ENCODE measurements around the gene CD209. TPM values are rescaled to one million over a fixed set of nuclear protein-coding genes. Genes with fewer than 3 reads are reported as not detected.

Gene CD209
- total and polyA plus RNA-seq, 4 donors = 0.57 to 3.3 (median 1.8) TPM

DNA sequence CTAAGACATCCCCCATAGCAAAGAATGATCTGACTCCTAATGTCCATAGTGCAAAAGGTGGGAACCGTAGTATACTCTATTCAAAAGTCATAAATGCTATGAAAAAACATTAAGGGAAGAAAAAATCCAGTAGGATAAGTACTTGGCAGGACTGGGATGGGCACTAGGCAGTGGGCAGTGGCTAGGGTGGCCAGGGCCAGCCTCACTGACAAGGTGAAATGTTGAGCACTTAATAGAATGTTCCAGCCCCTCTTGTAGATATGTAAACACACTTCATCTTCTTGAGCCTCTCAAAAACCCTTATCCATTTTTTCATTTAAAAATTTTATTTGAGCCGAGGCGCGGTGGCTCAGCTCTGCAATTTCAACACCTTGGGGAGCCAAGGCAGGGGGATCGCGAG lies 14.0 kb downstream of the CD209 start:
- Histone ChIP-seq H3K9me3 (ENCODE audit: control insufficient read depth in 4 of 4, insufficient read depth in 3 of 4, low read length in 3 of 4) (peaks cover 0 to 3% (median 0%) of the 10 kb centered on the region in 4 donors), H3K4me3 (no peak overlapping the region), H3K27ac (ENCODE audit: low read depth in 1 of 2, low read length in 1 of 2) (no peak overlapping the region), H3K36me3 (ENCODE audit: control insufficient read depth in 4 of 4, insufficient read depth in 4 of 4, low read length in 4 of 4) (no peaks in the 10 kb centered on the region), H3K27me3 (ENCODE audit: control insufficient read depth in 3 of 3, insufficient read depth in 3 of 3, low read length in 2 of 3) (peaks cover 0 to 41% (median 25%) of the 10 kb centered on the region in 3 donors), H3K4me1 (ENCODE audit: control insufficient read depth in 5 of 5, insufficient read depth in 5 of 5, low read length in 5 of 5) (peaks cover 0 to 8% (median 0%) of the 10 kb centered on the region in 5 donors), H3K9ac (ENCODE audit: insufficient read depth in 1 of 2, low read length in 2 of 2) (no peak overlapping the region)
- ATAC-seq (ENCODE audit: insufficient read depth, low FRiP score) = no peak
- DNase-seq = no peak
- TF ChIP-seq, protein P1, sequence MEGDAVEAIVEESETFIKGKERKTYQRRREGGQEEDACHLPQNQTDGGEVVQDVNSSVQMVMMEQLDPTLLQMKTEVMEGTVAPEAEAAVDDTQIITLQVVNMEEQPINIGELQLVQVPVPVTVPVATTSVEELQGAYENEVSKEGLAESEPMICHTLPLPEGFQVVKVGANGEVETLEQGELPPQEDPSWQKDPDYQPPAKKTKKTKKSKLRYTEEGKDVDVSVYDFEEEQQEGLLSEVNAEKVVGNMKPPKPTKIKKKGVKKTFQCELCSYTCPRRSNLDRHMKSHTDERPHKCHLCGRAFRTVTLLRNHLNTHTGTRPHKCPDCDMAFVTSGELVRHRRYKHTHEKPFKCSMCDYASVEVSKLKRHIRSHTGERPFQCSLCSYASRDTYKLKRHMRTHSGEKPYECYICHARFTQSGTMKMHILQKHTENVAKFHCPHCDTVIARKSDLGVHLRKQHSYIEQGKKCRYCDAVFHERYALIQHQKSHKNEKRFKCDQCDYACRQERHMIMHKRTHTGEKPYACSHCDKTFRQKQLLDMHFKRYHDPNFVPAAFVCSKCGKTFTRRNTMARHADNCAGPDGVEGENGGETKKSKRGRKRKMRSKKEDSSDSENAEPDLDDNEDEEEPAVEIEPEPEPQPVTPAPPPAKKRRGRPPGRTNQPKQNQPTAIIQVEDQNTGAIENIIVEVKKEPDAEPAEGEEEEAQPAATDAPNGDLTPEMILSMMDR (IDR thresholded peaks at IDR 0.05; ENCODE audit: control extremely low read depth, extremely low read depth) = no peak
- 59 to 67% methylated on average over 6 of the region's 6 CpGs for WGBS, 2 donors

DNA sequence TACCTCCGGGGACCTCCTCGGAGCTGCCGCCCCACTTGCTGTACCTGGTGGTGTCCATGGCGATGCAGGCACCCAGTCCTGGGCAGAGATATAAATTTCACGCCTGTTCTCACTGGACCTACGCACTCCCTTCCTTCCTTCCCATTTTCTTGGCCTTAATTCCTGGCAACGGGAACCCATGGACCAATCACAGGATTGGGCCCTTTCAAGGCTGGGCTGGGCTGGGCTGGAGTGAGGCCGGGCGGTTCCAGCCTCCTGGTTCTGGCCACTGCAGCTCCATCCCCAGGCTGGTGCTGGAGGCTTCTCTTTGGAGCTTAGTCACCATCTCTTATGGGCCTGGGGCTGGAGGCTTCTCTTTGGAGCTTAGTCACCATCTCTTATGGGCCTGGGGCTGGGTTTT lies 15.3 kb downstream of the CD209 start, which contains the start of gene CLEC4G:
TSS of gene CLEC4G (minus strand) at position 66 of the 400 bp plus-strand sequence. CDS start at position 58, 8 bp downstream.
- DNase-seq (no peak), ATAC-seq (ENCODE audit: insufficient read depth, low FRiP score) (no peak)
- TF ChIP-seq, protein P1 (IDR thresholded peaks at IDR 0.05; ENCODE audit: control extremely low read depth, extremely low read depth) = no peak
- Histone ChIP-seq H3K9me3 (ENCODE audit: control insufficient read depth in 4 of 4, insufficient read depth in 3 of 4, low read length in 3 of 4) (peaks cover 0 to 3% (median 0%) of the 10 kb centered on the region in 4 donors), H3K9ac (ENCODE audit: insufficient read depth in 1 of 2, low read length in 2 of 2) (no peak within 1 kb of the TSS), H3K27me3 (ENCODE audit: control insufficient read depth in 3 of 3, insufficient read depth in 3 of 3, low read length in 2 of 3) (peaks cover 0 to 46% (median 27%) of the 10 kb centered on the region in 3 donors), H3K4me1 (ENCODE audit: control insufficient read depth in 5 of 5, insufficient read depth in 5 of 5, low read length in 5 of 5) (peaks cover 0 to 8% (median 0%) of the 10 kb centered on the region in 5 donors), H3K27ac (ENCODE audit: low read depth in 1 of 2, low read length in 1 of 2) (no peak within 1 kb of the TSS), H3K4me3 (no peak within 1 kb of the TSS), H3K36me3 (ENCODE audit: control insufficient read depth in 4 of 4, insufficient read depth in 4 of 4, low read length in 4 of 4) (no peaks in the 10 kb centered on the region)
- WGBS, 2 donors = 70 to 73% methylated on average over 9 of the region's 9 CpGs

DNA sequence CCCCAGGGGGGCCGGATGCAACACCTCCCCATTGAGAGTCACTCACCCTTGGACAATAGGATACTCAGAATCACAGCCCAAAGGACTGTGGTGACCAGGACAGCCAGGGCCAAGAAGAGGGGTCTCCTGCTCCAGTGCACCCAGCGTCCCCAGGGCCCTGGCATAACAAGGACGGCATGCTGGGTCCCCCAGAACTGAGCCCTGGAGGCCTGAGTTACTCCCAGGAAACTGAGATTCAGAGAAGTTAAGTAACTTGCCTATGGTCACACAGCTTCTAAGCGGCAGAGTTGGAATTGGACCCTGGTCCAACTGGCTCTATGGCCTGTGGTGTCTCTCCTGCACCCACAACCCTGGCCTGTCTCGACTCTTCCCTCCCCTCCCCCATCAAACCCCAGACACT lies 15.7 kb downstream of the CD209 start:
- TF ChIP-seq, protein P1 (IDR thresholded peaks at IDR 0.05; ENCODE audit: control extremely low read depth, extremely low read depth) = no peak
- H3K36me3 ChIP-seq (ENCODE audit: control insufficient read depth in 4 of 4, insufficient read depth in 4 of 4, low read length in 4 of 4) = no peaks in the 10 kb centered on the region
- ATAC-seq (ENCODE audit: insufficient read depth, low FRiP score) (no peak), DNase-seq (no peak)
- H3K27me3 ChIP-seq (ENCODE audit: control insufficient read depth in 3 of 3, insufficient read depth in 3 of 3, low read length in 2 of 3) = peaks cover 0 to 44% (median 27%) of the 10 kb centered on the region in 3 donors
- 80 to 82% methylated on average over 5 of the region's 5 CpGs for WGBS, 2 donors
- peaks cover 0 to 8% (median 0%) of the 10 kb centered on the region in 5 donors for H3K4me1 ChIP-seq (ENCODE audit: control insufficient read depth in 5 of 5, insufficient read depth in 5 of 5, low read length in 5 of 5)
- H3K27ac ChIP-seq (ENCODE audit: low read depth in 1 of 2, low read length in 1 of 2) = no peak overlapping the region
- H3K9ac ChIP-seq (ENCODE audit: insufficient read depth in 1 of 2, low read length in 2 of 2) = no peak overlapping the region
- peaks cover 0 to 3% (median 0%) of the 10 kb centered on the region in 4 donors for H3K9me3 ChIP-seq (ENCODE audit: control insufficient read depth in 4 of 4, insufficient read depth in 3 of 4, low read length in 3 of 4)
- H3K4me3 ChIP-seq = no peak overlapping the region

DNA sequence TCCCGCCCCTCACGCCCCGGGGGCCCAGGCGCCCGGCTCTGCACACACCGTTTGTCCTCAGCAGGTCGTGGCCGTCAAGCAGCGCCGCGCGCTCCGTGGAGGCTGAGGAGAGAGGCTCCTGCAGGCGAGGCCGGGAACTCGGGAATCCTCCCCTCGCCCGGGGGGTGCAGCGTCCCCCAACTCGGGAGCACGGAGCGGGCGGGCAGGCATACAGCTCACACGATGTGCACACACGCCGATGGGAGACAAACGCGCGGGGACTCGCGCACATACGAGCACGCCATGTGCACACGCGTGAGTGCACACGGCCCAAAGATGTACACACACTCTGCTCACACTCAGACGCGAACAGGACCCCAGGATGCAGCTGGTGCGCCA lies 16.1 kb downstream of the CD209 start:
- peaks cover 0 to 44% (median 27%) of the 10 kb centered on the region in 3 donors for H3K27me3 ChIP-seq (ENCODE audit: control insufficient read depth in 3 of 3, insufficient read depth in 3 of 3, low read length in 2 of 3)
- no peak overlapping the region for H3K27ac ChIP-seq (ENCODE audit: low read depth in 1 of 2, low read length in 1 of 2)
- no peak overlapping the region for H3K9ac ChIP-seq (ENCODE audit: insufficient read depth in 1 of 2, low read length in 2 of 2)
- H3K36me3 ChIP-seq (ENCODE audit: control insufficient read depth in 4 of 4, insufficient read depth in 4 of 4, low read length in 4 of 4) = no peaks in the 10 kb centered on the region
- TF ChIP-seq, protein P1 (IDR thresholded peaks at IDR 0.05; ENCODE audit: control extremely low read depth, extremely low read depth) = no peak
- DNase-seq (no peak), ATAC-seq (ENCODE audit: insufficient read depth, low FRiP score) (no peak)
- 65 to 69% methylated on average over 38 to 39 of the region's 39 CpGs for WGBS, 2 donors
- peaks cover 0 to 8% (median 0%) of the 10 kb centered on the region in 5 donors for H3K4me1 ChIP-seq (ENCODE audit: control insufficient read depth in 5 of 5, insufficient read depth in 5 of 5, low read length in 5 of 5)
- H3K9me3 ChIP-seq (ENCODE audit: control insufficient read depth in 4 of 4, insufficient read depth in 3 of 4, low read length in 3 of 4) = peaks cover 0 to 3% (median 0%) of the 10 kb centered on the region in 4 donors
- H3K4me3 ChIP-seq = no peak overlapping the region
